Activated CD8-positive, alpha-beta T cell treated with anti-CD3 and anti-CD28 coated beads, Interleukin-2, amount 10 ng/mL, durations not matched to agents 7 days and 5 days (primary cell): Measurements from ENCODE around the gene UBA1. TPM values are rescaled to one million over a fixed set of nuclear protein-coding genes. Genes with fewer than 3 reads are reported as not detected.

Experiments
- ATAC-seq: fragments of 150-1000 bp; cut with Tn5 transposase; one replicate; pipeline ENCODE4 v1.10.0; 2021; ENCODE audit warnings: moderate library complexity
- CTCF ChIA-PET: fragments of 350-600 bp; sonication (Branson Sonifier 250); formaldehyde crosslinking; loops from one replicate; lab custom pipeline; 2021; ENCODE audit warnings: antibody characterized with exemption; lab: Charles Lee
- POLR2A ChIA-PET: fragments of 350-600 bp; sonication (Branson Sonifier 250); formaldehyde crosslinking; loops from one replicate; lab custom pipeline; 2021; ENCODE audit warnings: antibody characterized with exemption; lab: Charles Lee
- DNase-seq: peaks from one replicate; pipeline ENCODE4 v3.0.0-alpha.2; 2020
- H3K27ac Mint-ChIP-seq: one replicate; pipeline ENCODE4 v1.8.0; 2021; ENCODE audit warnings: mild to moderate bottlenecking, mixed read lengths
- H3K27me3 Mint-ChIP-seq: one replicate; pipeline ENCODE4 v1.8.0; 2021; ENCODE audit warnings: low read depth, mixed read lengths
- H3K36me3 Mint-ChIP-seq: one replicate; pipeline ENCODE4 v1.8.0; 2021; ENCODE audit warnings: low read depth, mixed read lengths
- H3K4me1 Mint-ChIP-seq: one replicate; pipeline ENCODE4 v1.8.0; 2021; ENCODE audit warnings: low read depth, mixed read lengths
- H3K4me3 Mint-ChIP-seq: one replicate; pipeline ENCODE4 v1.8.0; 2021; ENCODE audit warnings: mild to moderate bottlenecking, mixed read lengths
- H3K9me3 Mint-ChIP-seq: one replicate; pipeline ENCODE4 v1.8.0; 2022; ENCODE audit warnings: mixed read lengths; ENCODE audit not compliant: insufficient read depth
- total RNA-seq, 2 experiments: library from RNA; stranded (reverse); gene quantifications; one replicate each; pipeline ENCODE4 v1.2.3, GENCODE V29; 2021

UBA1 gene
- total RNA-seq, 2 experiments from 2014 or later: 186 to 189 TPM

DNA sequence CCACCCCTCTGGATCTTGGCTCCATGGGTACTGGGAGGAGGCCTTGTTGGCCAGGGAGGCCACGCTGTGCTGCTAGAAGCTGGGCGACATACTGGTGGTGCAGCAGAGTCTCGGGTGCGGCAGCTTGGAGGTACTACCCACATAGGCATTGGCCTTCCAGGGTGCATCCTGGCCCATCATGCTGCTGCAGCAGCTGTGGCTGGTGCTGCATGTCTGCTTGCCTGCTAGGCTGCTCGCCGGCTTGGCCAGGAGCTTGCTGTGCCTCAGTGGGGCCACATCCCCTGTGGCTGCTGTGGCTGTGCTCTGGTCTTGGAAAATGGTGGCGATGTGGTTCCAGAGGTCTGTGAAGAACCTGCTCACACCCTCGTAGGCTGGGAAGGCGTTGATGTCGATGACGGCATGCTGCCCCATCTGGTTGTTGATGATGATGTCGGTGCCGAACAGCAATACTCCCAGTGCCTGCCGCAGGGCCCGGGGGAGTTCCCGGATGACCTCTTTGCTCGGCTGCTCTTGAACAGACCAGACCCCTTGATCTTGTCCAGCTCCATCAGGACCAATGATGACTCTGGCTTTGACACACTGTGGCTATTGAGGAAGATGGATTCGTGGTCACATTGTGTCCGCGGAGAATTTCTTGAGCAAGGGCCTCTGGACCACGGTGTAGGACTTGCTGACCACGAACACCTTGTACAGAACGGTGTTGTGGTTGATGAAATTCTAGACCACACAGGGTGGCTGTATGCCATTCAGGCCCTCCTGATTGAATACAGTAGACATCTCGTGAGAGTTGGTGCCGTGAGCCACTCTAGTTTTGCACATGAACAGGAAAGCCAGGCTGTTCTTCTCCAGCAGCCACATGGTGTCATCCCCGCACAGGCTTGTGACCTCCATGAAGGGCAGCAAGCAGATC is 36.8 kb upstream of the UBA1 start:
- ChIA-PET POLR2A (interaction anchor here (0.6 kb wide), 2 partner anchors 67 to 1758 kb away, joined by 3 to 5 read pairs; no protein-coding TSS in a partner anchor), CTCF (no interaction called here)
- ATAC-seq (no peak), DNase-seq (no peak)
- Mint-ChIP-seq H3K36me3 (peaks cover 29% of the 10 kb centered on the region), H3K4me1 (peaks cover 3% of the 10 kb centered on the region), H3K4me3 (no peak overlapping the region), H3K9me3 (no peaks in the 10 kb centered on the region), H3K27me3 (no peaks in the 10 kb centered on the region), H3K27ac (no peak overlapping the region)

DNA sequence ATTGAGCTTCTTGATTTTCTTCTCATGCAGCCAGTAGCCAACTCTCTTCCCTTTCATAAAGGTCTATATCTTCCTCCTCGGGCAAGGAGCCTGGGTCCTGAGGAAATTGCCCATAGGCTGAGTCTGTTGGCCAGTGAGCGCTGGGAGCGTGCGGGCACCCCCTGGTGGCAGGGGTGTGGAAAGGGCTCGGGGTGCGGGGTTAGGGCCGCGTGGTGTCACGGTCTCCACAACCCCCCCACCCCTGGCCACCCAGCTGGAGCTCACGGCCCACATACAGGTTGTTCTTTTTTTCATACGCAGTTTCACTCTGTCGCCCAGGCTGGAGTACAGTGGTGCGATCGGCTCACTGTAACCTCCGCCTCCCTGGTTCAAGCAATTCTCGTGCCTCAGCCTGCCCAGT is 35.5 kb upstream of the UBA1 start:
- ATAC-seq (no peak), DNase-seq (no peak)
- Mint-ChIP-seq H3K9me3 (no peaks in the 10 kb centered on the region), H3K4me1 (peaks cover 3% of the 10 kb centered on the region), H3K4me3 (no peak overlapping the region), H3K36me3 (peaks cover 35% of the 10 kb centered on the region), H3K27ac (no peak overlapping the region), H3K27me3 (no peaks in the 10 kb centered on the region)
- CTCF ChIA-PET: no interaction called here
- POLR2A ChIA-PET: interaction anchor here (0.8 kb wide), 1 partner anchor 13 kb away, joined by 3 read pairs; the partner anchor contains the start of genes NDUFB11 and RBM10

DNA sequence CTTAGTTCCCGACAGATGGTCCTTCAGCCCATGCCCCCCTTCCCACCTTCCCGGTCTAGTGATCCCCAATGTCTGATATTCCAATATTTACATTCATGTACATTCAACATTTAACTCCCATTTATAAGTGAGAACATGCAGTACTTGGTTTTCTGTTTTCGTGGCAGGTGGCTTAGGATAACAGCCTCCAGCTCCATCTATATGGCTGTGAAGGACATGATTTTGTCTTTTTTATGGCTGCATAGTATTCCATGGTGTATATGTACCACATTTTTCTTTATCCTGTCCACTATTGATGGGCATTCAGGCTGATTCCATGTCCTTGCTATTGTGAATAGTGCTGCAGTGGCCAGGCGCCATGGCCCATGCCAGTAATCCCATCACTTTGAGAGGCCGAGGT is 34.8 kb upstream of the UBA1 start:
- Mint-ChIP-seq H3K9me3 (no peaks in the 10 kb centered on the region), H3K36me3 (peaks cover 36% of the 10 kb centered on the region), H3K27ac (no peak overlapping the region), H3K27me3 (no peaks in the 10 kb centered on the region), H3K4me3 (no peak overlapping the region), H3K4me1 (peaks cover 3% of the 10 kb centered on the region)
- DNase-seq (no peak), ATAC-seq (no peak)
- POLR2A ChIA-PET: interaction anchor here (0.8 kb wide), 1 partner anchor 14 kb away, joined by 3 read pairs; the partner anchor contains the start of genes NDUFB11 and RBM10
- CTCF ChIA-PET: interaction anchor here (0.7 kb wide), 1 partner anchor 472 kb away, joined by 3 read pairs; no protein-coding TSS in a partner anchor

DNA sequence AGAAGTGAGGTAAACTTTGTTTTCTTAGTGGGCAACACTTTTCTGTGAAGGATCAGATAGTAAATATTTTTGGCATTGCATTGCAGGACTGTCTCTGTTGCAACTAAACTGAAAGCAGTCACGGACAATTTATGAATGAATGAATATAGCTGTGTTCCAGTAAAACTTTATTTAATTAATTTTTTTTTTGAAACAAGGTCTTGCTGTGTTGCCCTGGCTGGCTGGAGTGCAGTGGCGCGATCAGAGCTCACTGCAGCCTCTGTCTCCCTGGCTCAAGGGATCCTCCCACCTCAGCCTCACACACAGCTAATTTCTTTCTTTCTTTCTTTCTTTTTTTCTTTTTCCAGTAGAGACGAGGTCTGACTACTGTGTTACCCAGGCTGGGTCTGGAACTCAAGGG is 32.8 kb upstream of the UBA1 start:
- H3K27me3 Mint-ChIP-seq: no peaks in the 10 kb centered on the region
- DNase-seq (no peak), ATAC-seq (no peak)
- H3K4me3 Mint-ChIP-seq: no peak overlapping the region
- H3K4me1 Mint-ChIP-seq: peaks cover 3% of the 10 kb centered on the region
- ChIA-PET CTCF (no interaction called here), POLR2A (no interaction called here)
- H3K27ac Mint-ChIP-seq: no peak overlapping the region
- peaks cover 43% of the 10 kb centered on the region for H3K36me3 Mint-ChIP-seq
- H3K9me3 Mint-ChIP-seq: no peaks in the 10 kb centered on the region

DNA sequence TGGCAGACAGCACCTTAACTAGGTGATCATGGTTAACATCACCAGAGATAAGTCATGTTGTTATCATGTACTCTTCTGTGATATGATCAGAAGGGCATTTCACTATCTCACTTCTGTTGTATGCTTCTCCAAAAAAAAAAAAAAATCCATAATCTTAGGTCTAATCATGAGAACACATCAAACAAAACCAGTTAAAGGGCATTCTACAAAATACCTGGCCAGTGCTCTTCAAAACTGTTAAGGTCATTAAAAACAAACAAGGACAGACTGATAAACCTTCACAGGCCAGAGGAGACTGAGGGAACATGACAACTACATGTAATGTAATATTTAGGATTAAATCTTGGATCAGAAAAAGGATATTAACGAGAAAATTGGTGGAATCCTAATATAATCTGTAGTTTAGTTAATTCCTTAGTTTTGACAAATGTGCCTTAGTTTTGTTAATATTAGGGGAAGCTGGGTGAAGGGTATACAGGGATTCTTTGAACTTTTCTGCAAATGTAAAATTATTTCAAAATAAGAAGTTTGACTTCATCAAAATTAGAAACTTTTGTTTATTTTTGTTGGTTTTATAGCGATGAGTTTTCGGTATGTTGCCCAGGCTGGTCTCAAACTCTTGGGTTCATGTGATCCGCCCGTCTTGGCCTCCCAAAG is 30.6 kb upstream of the UBA1 start:
- Mint-ChIP-seq H3K9me3 (no peaks in the 10 kb centered on the region), H3K27me3 (no peaks in the 10 kb centered on the region), H3K4me3 (no peak overlapping the region), H3K4me1 (no peaks in the 10 kb centered on the region), H3K36me3 (peaks cover 26% of the 10 kb centered on the region), H3K27ac (no peak overlapping the region)
- DNase-seq (no peak), ATAC-seq (no peak)
- CTCF ChIA-PET: no interaction called here
- POLR2A ChIA-PET: no interaction called here

DNA sequence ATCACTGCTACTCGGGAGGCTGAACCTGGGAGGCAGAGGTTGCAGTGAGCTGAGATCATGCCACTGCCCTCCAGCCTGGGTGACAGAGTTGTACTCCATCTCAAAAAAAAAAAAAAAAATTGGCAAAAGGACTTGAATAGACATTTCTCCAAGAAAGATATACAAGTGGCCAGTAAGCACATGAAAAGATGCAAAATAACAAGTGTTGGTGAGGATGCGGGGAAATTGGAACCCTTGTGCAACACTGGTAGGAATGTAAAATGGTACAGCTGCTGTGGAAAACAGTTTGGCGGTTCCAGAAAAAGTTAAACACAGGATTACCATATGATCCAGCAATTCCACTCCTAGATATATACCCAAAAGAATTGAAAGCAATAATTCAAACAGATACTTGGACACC is 29.2 kb upstream of the UBA1 start:
- Mint-ChIP-seq H3K27ac (no peak overlapping the region), H3K27me3 (no peaks in the 10 kb centered on the region), H3K4me1 (no peaks in the 10 kb centered on the region), H3K36me3 (peaks cover 23% of the 10 kb centered on the region), H3K9me3 (no peaks in the 10 kb centered on the region), H3K4me3 (no peak overlapping the region)
- ChIA-PET POLR2A (no interaction called here), CTCF (no interaction called here)
- ATAC-seq (no peak), DNase-seq (no peak)

DNA sequence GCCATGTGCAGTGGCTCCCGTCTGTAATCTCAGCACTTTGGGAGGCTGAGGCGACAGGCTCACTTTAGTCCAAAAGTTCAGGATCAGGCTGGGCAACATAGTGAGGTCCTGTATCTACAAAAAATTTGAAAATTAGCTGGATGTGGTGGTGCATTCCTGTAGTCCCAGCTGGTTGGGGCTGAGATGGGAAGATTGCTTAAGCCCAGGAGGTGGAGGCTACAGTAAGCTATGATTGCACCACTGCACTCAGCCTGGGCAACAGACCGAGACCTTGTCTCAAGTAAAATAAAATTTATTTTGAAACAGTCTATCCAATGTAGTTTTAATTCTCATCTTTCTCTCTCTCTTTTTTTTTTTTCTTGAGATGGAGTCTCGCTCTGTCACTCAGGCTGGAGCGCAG is 27.5 kb upstream of the UBA1 start:
- Mint-ChIP-seq H3K4me1 (no peaks in the 10 kb centered on the region), H3K9me3 (no peaks in the 10 kb centered on the region), H3K4me3 (no peak overlapping the region), H3K36me3 (peaks cover 19% of the 10 kb centered on the region), H3K27ac (no peak overlapping the region), H3K27me3 (no peaks in the 10 kb centered on the region)
- ATAC-seq: no peak
- DNase-seq: no peak
- ChIA-PET CTCF (no interaction called here), POLR2A (no interaction called here)

DNA sequence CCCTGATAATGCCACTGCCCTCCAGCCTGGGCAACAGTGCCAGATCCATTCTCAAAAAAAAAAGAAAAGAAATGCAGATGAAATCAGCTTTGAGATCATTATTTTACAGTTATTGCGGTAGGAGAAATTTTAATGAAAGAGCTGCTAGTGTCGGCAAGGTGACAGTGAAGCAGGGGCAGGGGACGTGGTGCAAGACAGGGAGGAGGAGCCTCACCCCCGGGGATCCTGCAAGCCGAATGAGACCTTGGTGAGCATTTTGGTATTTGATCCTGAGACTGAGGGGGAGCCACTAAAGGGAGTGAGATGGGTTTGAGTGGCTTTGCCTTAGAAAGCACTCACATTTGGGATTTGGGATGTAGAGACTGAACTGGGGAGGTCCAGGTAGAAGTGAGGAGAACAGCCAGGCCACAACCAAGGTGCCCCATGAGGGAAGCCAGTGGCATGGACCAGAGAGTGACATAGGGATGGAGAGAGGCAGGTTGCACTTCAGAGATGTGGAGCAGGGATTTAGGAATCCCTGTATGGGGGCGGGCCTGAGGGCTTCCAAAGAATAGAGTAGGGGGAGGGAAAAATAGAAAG is 25.0 kb upstream of the UBA1 start:
- no peak overlapping the region for H3K27ac Mint-ChIP-seq
- POLR2A ChIA-PET: no interaction called here
- ATAC-seq: no peak
- no peak overlapping the region for H3K4me3 Mint-ChIP-seq
- peaks cover 22% of the 10 kb centered on the region for H3K36me3 Mint-ChIP-seq
- CTCF ChIA-PET: interaction anchor here (1.2 kb wide), 1 partner anchor 24 kb away, joined by 3 read pairs; the partner anchor contains the start of genes NDUFB11 and RBM10
- H3K27me3 Mint-ChIP-seq: no peaks in the 10 kb centered on the region
- DNase-seq: no peak
- no peaks in the 10 kb centered on the region for H3K9me3 Mint-ChIP-seq
- H3K4me1 Mint-ChIP-seq: no peaks in the 10 kb centered on the region

DNA sequence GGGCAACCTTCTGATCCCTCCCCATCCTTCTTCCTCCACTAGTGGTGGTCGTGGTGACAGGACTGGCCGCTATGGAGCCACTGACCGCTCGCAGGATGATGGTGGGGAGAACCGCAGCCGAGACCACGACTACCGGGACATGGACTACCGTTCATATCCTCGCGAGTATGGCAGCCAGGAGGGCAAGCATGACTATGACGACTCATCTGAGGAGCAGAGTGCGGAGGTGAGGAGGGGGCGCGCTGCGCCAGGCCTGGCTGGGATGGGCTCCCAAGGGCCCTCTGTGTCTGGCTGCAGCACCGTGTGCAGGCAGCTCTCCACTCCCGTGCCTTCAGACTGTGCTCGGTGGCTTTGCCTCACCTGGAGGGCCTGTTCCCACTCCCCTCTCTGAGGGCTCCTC is 24.4 kb upstream of the UBA1 start:
- ChIA-PET POLR2A (interaction anchor here (0.6 kb wide), 1 partner anchor 59 kb away, joined by 3 read pairs; no protein-coding TSS in a partner anchor), CTCF (no interaction called here)
- ATAC-seq: no peak
- no peak overlapping the region for H3K4me3 Mint-ChIP-seq
- no peaks in the 10 kb centered on the region for H3K27me3 Mint-ChIP-seq
- DNase-seq: no peak
- H3K36me3 Mint-ChIP-seq: peaks cover 22% of the 10 kb centered on the region
- H3K4me1 Mint-ChIP-seq: no peaks in the 10 kb centered on the region
- no peak overlapping the region for H3K27ac Mint-ChIP-seq
- no peaks in the 10 kb centered on the region for H3K9me3 Mint-ChIP-seq

DNA sequence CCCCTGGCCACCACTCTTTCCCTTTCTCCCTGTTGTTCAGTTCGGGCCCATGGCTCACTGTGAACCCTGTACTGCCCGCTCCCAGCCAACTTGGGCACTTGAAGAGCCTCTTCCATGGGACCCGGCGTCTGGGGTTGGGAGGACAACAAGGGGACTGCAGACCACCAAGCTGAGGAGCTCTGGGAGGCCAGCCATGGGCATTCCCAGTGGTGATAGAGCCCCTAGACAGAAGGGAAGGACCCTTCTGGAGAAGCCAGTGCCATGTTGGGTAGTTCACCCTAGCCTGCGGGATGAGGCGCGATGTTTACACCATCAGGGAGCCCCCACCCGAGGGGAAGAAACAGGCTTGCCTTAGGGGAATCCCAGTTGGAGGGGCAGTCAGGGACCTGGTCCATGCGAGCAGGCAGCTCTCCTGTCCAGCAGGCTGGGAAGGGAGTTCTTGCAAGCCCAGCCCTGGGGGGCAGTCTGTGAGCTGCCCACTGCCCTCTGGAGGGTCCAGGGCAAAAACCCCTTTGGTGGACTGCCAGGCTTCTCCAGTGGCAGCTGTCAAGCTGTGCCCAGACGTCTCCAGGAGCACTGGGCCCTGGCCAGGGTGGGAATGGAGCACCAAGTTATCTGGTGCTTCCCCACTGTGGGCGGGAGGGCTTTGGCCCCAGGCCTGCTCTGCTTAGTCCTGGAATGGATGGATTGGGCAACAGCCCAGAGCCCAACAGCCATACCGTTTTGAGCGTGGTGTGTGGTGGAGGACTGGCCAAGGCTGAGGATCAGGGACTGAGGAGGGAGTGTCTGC is 23.7 kb upstream of the UBA1 start:
- H3K36me3 Mint-ChIP-seq: peaks cover 16% of the 10 kb centered on the region
- H3K27ac Mint-ChIP-seq: no peak overlapping the region
- CTCF ChIA-PET: no interaction called here
- DNase-seq: no peak
- H3K4me3 Mint-ChIP-seq: no peak overlapping the region
- POLR2A ChIA-PET: no interaction called here
- no peaks in the 10 kb centered on the region for H3K27me3 Mint-ChIP-seq
- no peaks in the 10 kb centered on the region for H3K9me3 Mint-ChIP-seq
- ATAC-seq: no peak
- no peaks in the 10 kb centered on the region for H3K4me1 Mint-ChIP-seq

DNA sequence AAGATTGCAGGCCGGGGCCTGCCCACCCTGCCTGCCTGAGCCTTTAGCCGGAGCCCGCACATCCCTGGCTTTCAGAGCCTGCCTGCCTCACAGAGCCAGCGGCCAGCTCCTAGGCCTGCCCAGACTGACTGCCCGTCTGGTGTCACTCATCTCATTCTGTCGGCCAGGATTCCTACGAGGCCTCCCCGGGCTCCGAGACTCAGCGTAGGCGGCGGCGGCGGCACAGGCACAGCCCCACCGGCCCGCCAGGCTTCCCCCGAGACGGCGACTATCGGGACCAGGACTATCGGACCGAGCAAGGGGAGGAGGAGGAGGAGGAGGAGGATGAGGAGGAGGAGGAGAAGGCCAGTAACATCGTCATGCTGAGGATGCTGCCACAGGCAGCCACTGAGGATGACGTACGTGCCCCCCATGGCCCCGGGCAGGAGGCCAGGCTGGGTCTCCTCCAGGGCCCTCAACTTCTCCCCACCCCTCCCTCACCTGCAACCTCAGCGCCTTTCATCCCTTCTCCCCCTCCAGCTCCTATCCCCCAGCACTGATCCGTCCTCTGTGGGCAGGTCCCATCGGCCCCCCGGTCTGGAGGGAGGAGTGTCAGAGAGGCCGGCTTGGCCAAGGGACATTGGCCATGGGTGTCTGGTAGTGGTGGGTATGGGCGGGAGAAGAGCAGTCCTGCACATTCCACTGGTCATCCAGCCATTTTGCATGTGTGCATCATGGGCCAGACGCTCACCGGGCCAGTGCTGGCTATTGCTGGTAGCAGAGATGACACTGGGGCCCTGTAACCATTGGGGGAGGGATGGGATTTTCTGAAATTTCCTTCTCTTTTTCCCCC is 22.6 kb upstream of the UBA1 start:
- ATAC-seq: no peak
- H3K9me3 Mint-ChIP-seq: no peaks in the 10 kb centered on the region
- no peaks in the 10 kb centered on the region for H3K27me3 Mint-ChIP-seq
- H3K4me3 Mint-ChIP-seq: no peak overlapping the region
- no peak for DNase-seq
- ChIA-PET POLR2A (no interaction called here), CTCF (no interaction called here)
- peaks cover 17% of the 10 kb centered on the region for H3K36me3 Mint-ChIP-seq
- no peak overlapping the region for H3K27ac Mint-ChIP-seq
- no peaks in the 10 kb centered on the region for H3K4me1 Mint-ChIP-seq
